ENCODE data around the gene ZNF17.

Gene ZNF17

GRCh38 chr19:57406516-57407123 is 4.3 kb upstream of the ZNF17 start:
- Histone ChIP-seq H3K79me2 (ENCODE audit: insufficient read depth, low read length) (peaks cover 4% of the 10 kb centered on the region), H3K9ac (ENCODE audit: low read length) (no peak overlapping the region), H2AFZ (ENCODE audit: low read depth, low read length, severe bottlenecking) (no peak overlapping the region), H3K27me3 (ENCODE audit: low read length) (no peaks in the 10 kb centered on the region), H3K9me3 (ENCODE audit: insufficient read depth, low read length) (peaks cover 11% of the 10 kb centered on the region; the same call in 1 of the 2 replicates), H3F3A (ENCODE audit: insufficient read depth) (no peaks in the 10 kb centered on the region), H3K36me3 (ENCODE audit: low read length) (no peaks in the 10 kb centered on the region; the same call in 1 of the 2 replicates), H3K9me2 (replicated peaks; ENCODE audit: insufficient read depth, low read length) (no peaks in the 10 kb centered on the region), H3K4me3 (ENCODE audit: insufficient read depth, low read length, poor library complexity, severe bottlenecking) (no peak overlapping the region), H3K4me2 (ENCODE audit: low read depth, low read length, poor library complexity, severe bottlenecking) (no peak overlapping the region), H4K20me1 (ENCODE audit: low read depth, low read length) (no peaks in the 10 kb centered on the region), H3K27ac (ENCODE audit: low read depth, low read length) (no peak overlapping the region)
- peak; percentile 99 for TF ChIP-seq CTCF (IDR thresholded peaks at IDR 0.05; ENCODE audit: insufficient read depth, low read length, poor library complexity, severe bottlenecking)
- no peak for TF ChIP-seq EZH2phosphoT487 (conservative IDR thresholded peaks at IDR 0.05; ENCODE audit: low read length)

GRCh38 chr19:57419439-57419838 is 8.5 kb downstream of the ZNF17 start:
- no peaks in the 10 kb centered on the region for H3K27me3 ChIP-seq (ENCODE audit: low read length)
- H3K4me2 ChIP-seq (ENCODE audit: low read depth, low read length, poor library complexity, severe bottlenecking), result no peak overlapping the region
- no peaks in the 10 kb centered on the region for H4K20me1 ChIP-seq (ENCODE audit: low read depth, low read length)
- H3K9me2 ChIP-seq (replicated peaks; ENCODE audit: insufficient read depth, low read length), result no peaks in the 10 kb centered on the region
- no peak overlapping the region for H3K9ac ChIP-seq (ENCODE audit: low read length)
- no peak overlapping the region for H3K4me3 ChIP-seq (ENCODE audit: insufficient read depth, low read length, poor library complexity, severe bottlenecking)
- H3K79me2 ChIP-seq (ENCODE audit: insufficient read depth, low read length), result 0 out of 2 replicates have a peak, but pooled peaks cover 3% of the 10 kb centered on the region
- no peak overlapping the region for H2AFZ ChIP-seq (ENCODE audit: low read depth, low read length, severe bottlenecking)
- H3K9me3 ChIP-seq (ENCODE audit: insufficient read depth, low read length), result no peaks in the 10 kb centered on the region
- TF ChIP-seq EZH2phosphoT487 (conservative IDR thresholded peaks at IDR 0.05; ENCODE audit: low read length), result no peak
- no peak for TF ChIP-seq CTCF (IDR thresholded peaks at IDR 0.05; ENCODE audit: insufficient read depth, low read length, poor library complexity, severe bottlenecking)
- H3K36me3 ChIP-seq (ENCODE audit: low read length), result 0 out of 2 replicates have a peak, but pooled peaks cover 2% of the 10 kb centered on the region
- H3F3A ChIP-seq (ENCODE audit: insufficient read depth), result no peaks in the 10 kb centered on the region
- H3K27ac ChIP-seq (ENCODE audit: low read depth, low read length), result no peak overlapping the region

GRCh38 chr19:57421037-57421436 is 10.1 kb downstream of the ZNF17 start:
- Histone ChIP-seq H3K27ac (ENCODE audit: low read depth, low read length) (no peak overlapping the region), H3K36me3 (ENCODE audit: low read length) (0 out of 2 replicates have a peak, but pooled peaks cover 2% of the 10 kb centered on the region), H3K9me3 (ENCODE audit: insufficient read depth, low read length) (no peaks in the 10 kb centered on the region), H3K79me2 (ENCODE audit: insufficient read depth, low read length) (no peaks in the 10 kb centered on the region), H3K27me3 (ENCODE audit: low read length) (no peaks in the 10 kb centered on the region), H3K9ac (ENCODE audit: low read length) (no peak overlapping the region), H3K4me2 (ENCODE audit: low read depth, low read length, poor library complexity, severe bottlenecking) (no peak overlapping the region), H3K9me2 (replicated peaks; ENCODE audit: insufficient read depth, low read length) (no peaks in the 10 kb centered on the region), H3F3A (ENCODE audit: insufficient read depth) (no peaks in the 10 kb centered on the region), H3K4me3 (ENCODE audit: insufficient read depth, low read length, poor library complexity, severe bottlenecking) (no peak overlapping the region), H4K20me1 (ENCODE audit: low read depth, low read length) (no peaks in the 10 kb centered on the region), H2AFZ (ENCODE audit: low read depth, low read length, severe bottlenecking) (no peak overlapping the region)
- no peak for TF ChIP-seq EZH2phosphoT487 (conservative IDR thresholded peaks at IDR 0.05; ENCODE audit: low read length)

GRCh38 chr19:57434386-57435061 is 23.6 kb downstream of the ZNF17 start:
- no peaks in the 10 kb centered on the region for H3K9me2 ChIP-seq (replicated peaks; ENCODE audit: insufficient read depth, low read length)
- no peaks in the 10 kb centered on the region for H4K20me1 ChIP-seq (ENCODE audit: low read depth, low read length)
- TF ChIP-seq EZH2phosphoT487 (conservative IDR thresholded peaks at IDR 0.05; ENCODE audit: low read length) (no peak), CTCF (IDR thresholded peaks at IDR 0.05; ENCODE audit: insufficient read depth, low read length, poor library complexity, severe bottlenecking) (no peak)
- H3K4me2 ChIP-seq (ENCODE audit: low read depth, low read length, poor library complexity, severe bottlenecking), result peak overlapping the region; percentile 73
- H2AFZ ChIP-seq (ENCODE audit: low read depth, low read length, severe bottlenecking), result peak overlapping the region; percentile 94
- H3K36me3 ChIP-seq (ENCODE audit: low read length), result no peaks in the 10 kb centered on the region
- no peaks in the 10 kb centered on the region for H3K9me3 ChIP-seq (ENCODE audit: insufficient read depth, low read length)
- H3K27ac ChIP-seq (ENCODE audit: low read depth, low read length), result peak overlapping the region; percentile 14; the same call in 1 of the 2 replicates
- H3K4me3 ChIP-seq (ENCODE audit: insufficient read depth, low read length, poor library complexity, severe bottlenecking), result peak overlapping the region; percentile 81
- H3K27me3 ChIP-seq (ENCODE audit: low read length), result no peaks in the 10 kb centered on the region
- H3K9ac ChIP-seq (ENCODE audit: low read length), result peak overlapping the region; percentile 75
- H3F3A ChIP-seq (ENCODE audit: insufficient read depth), result no peaks in the 10 kb centered on the region
- H3K79me2 ChIP-seq (ENCODE audit: insufficient read depth, low read length), result peaks cover 37% of the 10 kb centered on the region
